ENCODE data around the gene SAMD4A.

Gene SAMD4A

GRCh38 chr14:54769951-54770863 is 203.3 kb downstream of the SAMD4A start:
- DNase-seq: peak; percentile 74

GRCh38 chr14:54771411-54772027 is 204.6 kb downstream of the SAMD4A start:
- no peak for DNase-seq

DNA sequence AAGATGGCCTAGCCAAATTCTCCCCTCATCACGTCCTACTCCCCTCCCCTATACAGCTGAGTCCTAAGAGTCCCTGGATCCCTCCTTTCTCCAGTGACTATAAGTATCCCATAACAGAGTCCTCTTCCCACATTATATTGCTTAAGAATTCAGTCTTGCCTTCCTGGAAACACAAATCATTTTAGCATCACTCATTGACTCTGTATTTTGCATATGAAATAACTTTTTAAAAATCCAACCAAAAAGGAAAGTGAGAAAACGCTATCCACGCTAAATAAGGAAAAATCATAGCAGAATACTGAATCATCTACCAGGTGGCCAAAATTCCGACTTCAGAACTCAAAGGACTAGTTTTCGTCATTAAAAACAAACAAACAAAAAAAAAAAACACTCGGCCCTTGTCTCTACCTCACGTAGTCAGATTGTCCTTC is 205.5 kb downstream of the SAMD4A start:
- DNase-seq: no peak

DNA sequence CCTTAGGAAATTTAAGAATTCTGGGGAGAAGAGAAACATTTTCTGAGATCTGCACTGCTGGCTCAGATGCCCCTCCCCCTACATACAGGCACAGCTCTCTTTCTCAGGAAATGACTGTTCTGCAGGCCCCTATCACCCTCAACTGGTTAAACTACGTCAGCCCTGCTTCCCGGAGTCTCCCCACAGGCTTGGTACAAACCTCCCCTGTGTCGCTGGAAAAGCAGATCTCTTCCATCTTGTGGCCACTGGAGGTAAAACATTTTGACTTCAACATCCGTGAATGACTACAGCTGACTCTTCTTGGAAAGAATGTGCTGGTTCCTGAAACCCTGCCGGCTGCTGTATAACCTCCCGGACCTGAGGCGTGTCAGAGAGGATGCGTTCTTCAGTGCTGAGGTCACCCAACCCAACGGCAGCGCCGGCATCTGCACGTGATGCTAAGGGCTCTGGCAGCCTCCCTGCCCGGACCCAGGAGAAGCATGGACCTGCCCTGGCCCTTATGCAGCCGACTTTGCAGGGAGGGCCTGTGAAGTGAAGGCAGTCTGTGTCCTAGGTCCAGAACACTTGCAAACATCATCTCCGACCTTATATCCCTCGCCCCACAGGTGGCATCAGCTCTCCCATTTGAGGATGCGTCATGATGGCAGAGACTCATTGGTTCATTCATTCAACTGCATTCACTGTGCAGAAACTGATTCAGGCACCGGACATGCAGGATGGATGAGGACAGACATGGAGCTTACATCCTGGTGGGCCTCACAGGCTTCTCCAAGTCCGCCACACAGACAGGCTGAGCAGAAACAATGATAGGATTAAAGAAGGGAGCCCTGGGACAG is 206.5 kb downstream of the SAMD4A start:
- DNase-seq: peak; percentile 48

- no peak for DNase-seq
Measured at GRCh38 chr14:54774824-54775223, 207.9 kb downstream of the SAMD4A start.

GRCh38 chr14:54775486-54776140 is 208.7 kb downstream of the SAMD4A start:
- no peak for DNase-seq

- no peak for DNase-seq
Measured at GRCh38 chr14:54776361-54777001, 209.6 kb downstream of the SAMD4A start.

- no peak for DNase-seq
Measured at GRCh38 chr14:54777395-54777794, 210.5 kb downstream of the SAMD4A start.

GRCh38 chr14:54778618-54779345 is 211.9 kb downstream of the SAMD4A start:
- no peak for DNase-seq

GRCh38 chr14:54781080-54781479 is 214.2 kb downstream of the SAMD4A start:
- DNase-seq: no peak

DNA sequence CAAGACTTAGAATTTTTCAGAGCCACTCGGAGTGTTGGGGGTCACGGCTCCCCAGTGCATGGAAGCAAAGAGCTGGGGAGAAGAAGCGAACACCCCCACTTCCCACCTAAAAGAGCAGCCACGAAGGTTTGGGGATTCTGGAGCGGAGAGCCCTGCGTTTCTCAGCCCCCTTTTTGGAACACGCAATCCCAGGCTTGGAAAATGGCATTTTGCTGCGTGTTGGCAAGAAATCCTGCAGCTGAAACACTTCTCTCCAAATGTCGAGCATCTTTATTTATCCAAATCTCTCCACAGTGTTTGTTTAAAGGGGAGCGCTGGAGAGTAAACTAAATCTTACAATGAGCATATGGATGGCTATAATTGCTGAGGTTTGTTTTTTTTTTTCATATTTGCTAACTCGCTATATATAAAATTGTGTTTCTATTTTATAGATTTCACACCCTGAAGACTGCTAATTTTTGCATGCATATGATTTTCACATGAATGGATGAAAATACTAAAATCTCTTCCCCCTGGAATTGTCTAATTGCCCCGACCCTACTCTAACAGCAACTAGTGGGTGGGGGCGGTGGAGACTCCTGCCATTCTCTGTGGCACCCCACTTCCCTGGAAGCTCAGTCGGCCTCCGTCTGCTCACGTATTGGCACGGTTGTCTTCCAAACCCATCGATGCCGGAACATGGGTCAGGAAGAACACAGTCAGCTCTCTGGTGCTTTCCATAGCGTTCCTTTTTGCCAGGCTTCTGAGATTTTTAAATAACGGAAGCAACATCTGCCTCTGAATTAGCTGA is 215.2 kb downstream of the SAMD4A start:
- DNase-seq: no peak

DNA sequence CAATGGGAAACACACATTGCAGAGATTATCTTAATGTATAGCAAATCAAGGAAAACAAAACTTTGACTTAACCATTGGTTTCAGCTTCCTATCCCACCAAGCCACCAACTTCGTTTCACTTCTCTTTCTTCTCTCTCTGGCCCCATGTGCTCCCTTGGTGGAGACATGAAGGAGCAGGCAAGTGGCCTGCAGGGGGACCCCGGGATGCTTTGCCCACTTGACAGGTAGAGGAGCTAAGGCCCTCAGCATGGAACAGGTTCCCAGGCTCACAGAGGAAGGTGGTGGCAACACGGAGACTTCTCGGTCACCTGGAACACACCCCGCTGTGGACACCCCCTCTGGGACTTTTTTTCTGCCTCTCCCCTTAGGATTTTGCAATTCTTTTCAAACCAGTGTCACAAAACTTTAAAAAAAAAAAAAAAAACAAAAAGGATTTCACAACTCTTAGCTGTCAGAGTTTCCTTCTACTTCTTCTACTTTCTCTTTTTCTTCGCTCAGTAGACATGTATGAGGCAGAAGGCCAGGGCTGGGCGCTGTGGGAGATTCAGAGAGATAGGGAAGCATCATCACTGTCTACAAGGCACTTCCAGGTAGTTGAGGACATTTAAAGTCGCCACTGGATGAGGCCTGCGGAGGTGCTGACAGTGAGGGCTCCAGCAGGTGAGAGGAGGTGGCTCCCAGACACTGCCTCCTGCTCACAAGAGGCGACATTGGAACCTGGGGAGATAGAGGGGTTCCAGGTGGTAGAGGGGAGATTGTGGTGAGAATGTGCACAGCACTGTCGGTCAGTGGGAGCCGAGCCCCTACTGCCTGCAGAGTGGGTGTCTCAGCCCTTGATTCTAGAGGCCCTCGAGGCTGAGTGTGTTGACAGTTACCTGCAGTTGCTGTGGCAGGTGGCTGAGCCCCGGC is 216.1 kb downstream of the SAMD4A start:
- no peak for DNase-seq

DNA sequence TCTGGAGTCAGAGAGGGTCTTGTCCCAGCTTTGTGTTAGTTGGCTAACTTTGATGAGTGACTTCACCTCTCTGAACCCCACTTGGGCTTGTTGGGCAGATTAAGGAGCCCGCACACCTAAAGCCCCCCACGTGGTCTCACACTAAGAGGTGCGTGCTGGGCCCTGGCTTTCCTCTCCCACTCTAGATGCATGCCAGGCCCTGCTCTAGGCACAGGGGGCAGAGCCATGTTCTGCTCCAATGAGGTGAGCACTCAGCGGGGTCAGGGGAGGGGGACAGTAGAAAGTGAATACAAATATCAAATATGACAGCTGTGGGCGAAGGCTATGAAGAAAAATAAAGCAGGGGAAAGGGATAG is 216.7 kb downstream of the SAMD4A start:
- DNase-seq: no peak

GRCh38 chr14:54784060-54784459 is 217.1 kb downstream of the SAMD4A start:
- DNase-seq: no peak

GRCh38 chr14:54784657-54785056 is 217.7 kb downstream of the SAMD4A start:
- DNase-seq: no peak

DNA sequence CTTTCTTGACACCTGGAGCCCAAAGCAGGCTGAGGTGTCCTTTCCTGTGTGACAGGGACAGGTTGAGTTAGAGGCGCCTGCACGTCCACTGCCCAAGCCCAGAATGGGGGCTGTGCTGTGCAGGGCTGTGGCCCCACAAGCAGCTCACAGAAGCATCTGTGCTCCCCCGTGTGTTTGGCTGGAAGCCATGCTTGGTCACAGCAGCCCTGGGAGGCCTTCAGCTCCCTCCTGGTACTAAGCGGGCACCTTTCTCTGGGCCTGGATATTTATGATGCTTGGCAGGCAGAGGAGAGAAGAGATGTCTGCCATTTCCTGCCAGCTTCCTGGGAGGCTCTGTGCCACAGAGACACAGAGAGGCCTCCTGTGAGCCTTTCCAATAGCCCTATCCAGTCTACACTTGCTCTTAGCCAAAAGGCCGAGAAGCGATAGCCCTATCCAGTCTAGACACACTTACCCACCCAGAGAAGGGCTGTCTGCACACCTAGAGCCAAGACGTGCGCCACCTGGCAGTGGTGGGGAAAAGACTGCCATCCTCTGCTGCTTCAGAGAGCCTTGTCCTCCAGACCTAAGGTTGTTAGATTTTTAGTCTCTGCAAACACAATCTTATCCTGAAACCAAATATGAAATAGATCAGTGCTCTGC is 218.3 kb downstream of the SAMD4A start:
- no peak for DNase-seq

GRCh38 chr14:54785778-54786770 is 219.1 kb downstream of the SAMD4A start:
- DNase-seq: no peak

DNA sequence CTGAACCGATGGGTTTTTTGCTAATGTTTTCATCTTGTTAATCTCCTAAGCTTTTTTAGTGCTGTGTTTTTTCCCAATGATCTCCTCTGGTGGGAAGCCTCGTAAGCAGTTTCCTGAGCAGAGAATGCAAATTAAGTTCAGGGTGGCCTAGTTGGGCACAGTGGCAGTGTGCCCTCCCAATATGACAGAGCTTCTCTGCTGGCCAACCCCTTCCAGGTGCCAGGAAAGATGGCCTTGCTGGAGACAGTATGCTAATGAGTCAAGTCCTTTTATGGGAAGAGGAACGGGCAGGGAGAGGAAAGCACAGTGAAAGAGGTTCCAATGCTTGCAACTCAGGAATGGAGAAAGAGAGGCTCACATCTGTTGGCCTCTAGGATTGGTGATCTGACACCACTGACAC is 219.9 kb downstream of the SAMD4A start:
- DNase-seq: no peak
